Heart left ventricle (tissue), 16 donors: ENCODE measurements around the gene NEU1. TPM values are rescaled to one million over a fixed set of nuclear protein-coding genes. Genes with fewer than 3 reads are reported as not detected.

Experiments used
- ATAC-seq, 4 donors: fragments of 200-7000 bp; cut with Tn5 transposase; one replicate each; pipeline ENCODE4 v1.9.1; 2020 to 2022; ENCODE audit warnings: moderate library complexity in 4 of 4, mild to moderate bottlenecking in 3 of 4, moderate number of reproducible peaks in 1 of 4
- DNase-seq, 5 donors: peaks; one replicate each; pipeline ENCODE4 v3.0.0-alpha.2; 2020
- H3K27ac ChIP-seq, 12 donors: fragments of 200-600 bp; sonication (generic) in 4 of 12; one replicate each; pipeline versions ENCODE4 v1.5.0 to v1.8.0; 2016 to 2022; ENCODE audit warnings: mild to moderate bottlenecking in 2 of 12
- H3K27me3 ChIP-seq, 9 donors: fragments of 200-600 bp; sonication (generic) in 2 of 9; one replicate each; pipeline versions ENCODE4 v1.5.1 to v1.8.0; 2016 to 2022; ENCODE audit warnings: mild to moderate bottlenecking in 3 of 9
- H3K36me3 ChIP-seq, 9 donors: fragments of 200-600 bp; sonication (generic) in 2 of 9; one replicate each; pipeline versions ENCODE4 v1.5.0 to v1.8.0; 2018 to 2022; ENCODE audit warnings: mild to moderate bottlenecking in 2 of 9
- H3K4me1 ChIP-seq, 12 donors: fragments of 200-600 bp; sonication (generic) in 4 of 12; one replicate each; pipeline versions ENCODE4 v1.5.0 to v1.8.0; 2016 to 2022; ENCODE audit warnings: mild to moderate bottlenecking in 3 of 12
- H3K4me3 ChIP-seq, 12 donors: fragments of 200-600 bp; sonication (generic) in 4 of 12; one replicate each; pipeline versions ENCODE4 v1.5.0 to v1.8.0; 2017 to 2022; ENCODE audit warnings: mild to moderate bottlenecking in 9 of 12, moderate library complexity in 4 of 12
- H3K9me3 ChIP-seq, 12 donors: fragments of 200-600 bp; sonication (generic) in 4 of 12; one replicate each; pipeline versions ENCODE4 v1.5.0 to v1.8.0; 2016 to 2022; ENCODE audit warnings: mild to moderate bottlenecking in 1 of 12
- CTCF ChIP-seq, 12 donors: fragments of 200-600 bp; sonication (generic) in 4 of 12; IDR thresholded peaks; one replicate each; pipeline versions ENCODE4 v1.5.0 to v1.8.0; 2018 to 2022; ENCODE audit warnings: antibody characterized with exemption in 12 of 12, mild to moderate bottlenecking in 5 of 12
- POLR2A ChIP-seq, 2 donors: fragments of 450-650 bp; IDR thresholded peaks; one replicate each; pipeline ENCODE4 v1.6.1; 2017; ENCODE audit warnings: antibody characterized with exemption in 2 of 2, mild to moderate bottlenecking in 2 of 2, moderate library complexity in 2 of 2
- WGBS, 4 donors: extraction: QIAGEN DNeasy Blood & Tissue Kit in 2 of 4; methylation state at CpG; one replicate each; pipeline versions ENCODE4 v1.1.5 to v1.1.7; 2013 to 2018; 5-methylcytosine and 5-hydroxymethylcytosine counted together
- intact Hi-C, 10 donors: fragments of 100-400 bp; cut with DNase I; formaldehyde crosslinking; loops; one replicate each; pipeline versions ENCODE4 v1.11.1 to v1.14.2; 2022
- polyA plus RNA-seq, 2 donors: library from polyadenylated mRNA; stranded (reverse); fragments of 200-250 nt; gene quantifications; one replicate each; pipeline ENCODE4 v1.2.3, GENCODE V29; 2013
- total RNA-seq, 9 donors: library from RNA; depleted of rRNA in 2 of 9; stranded (reverse); fragments of >200 nt in 2 of 9; fragmentation: NEBNext Ultra II Directional in 3 of 9; extraction: Animal tissue kit (Norgen Biotek cat#: 25700) in 3 of 9; gene quantifications; one replicate each; pipeline versions ENCODE4 v1.1.0 to v1.2.4, GENCODE V29; 2016 to 2023
- donor health status: ischemic (EF 13 %, LVEDD 7.1; RV severe dilation, severe dysfunction).
- donor health status: healthy with polysubstance abuse.
- donor health status: DM: no; HTN: yes; CAD: no.
- donor health status: DM: no; HTN: no; CAD: no.
- donor health status: ischemic (EF 25% LVEDD 6.9; RV normal size, moderate dysfunction).
- donor health status: ischemic (EF 25% LVEDD 5.7; RV mildly dilated, moderate dysfunction).
- donor health status: healthy.
- donor health status: DM: yes; HTN: yes; CAD: no.
- donor health status: ischemic (EF 35%, LVEDD 5.7; RV mildly dilated, moderate dysfunction).
- donor health status: nonischemic (EF 11% LVEDD 7.7; RV severe dilation, severe dysfunction).
- donor health status: DM: yes; HTN: yes; CAD: no.
- donor health status: PGD.
- donor health status: ischemic (EF 29% LVEDD 5.4; RV normal size, mild dysfunction).
- donor health status: nonischemic (EF 23%, LVEDD 6.1; RV moderate dilation, normal function).

NEU1 gene
- total and polyA plus RNA-seq, 11 donors: 18.7 to 63.1 (median 27.6) TPM

GRCh38 chr6:31851485-31851832 is 11.2 kb downstream of the NEU1 start:
- Histone ChIP-seq H3K27me3 (no peaks in the 10 kb centered on the region), H3K4me3 (no peak overlapping the region), H3K36me3 (peaks cover 0 to 6% (median 0%) of the 10 kb centered on the region in 9 donors), H3K9me3 (no peaks in the 10 kb centered on the region), H3K4me1 (no peaks in the 10 kb centered on the region), H3K27ac (no peak overlapping the region)
- WGBS, 4 donors: 81 to 87% (median 85%) methylated on average over 2 of the region's 2 CpGs
- TF ChIP-seq CTCF (IDR thresholded peaks at IDR 0.05) (no peak), POLR2A (IDR thresholded peaks at IDR 0.05) (no peak)
- intact Hi-C loops: no loop called here
- DNase-seq (no peak), ATAC-seq (no peak)

- H3K36me3 ChIP-seq: peaks cover 0 to 4% (median 0%) of the 10 kb centered on the region in 9 donors
- intact Hi-C loops: no loop called here
- no peaks in the 10 kb centered on the region for H3K27me3 ChIP-seq
- no peak for TF ChIP-seq CTCF (IDR thresholded peaks at IDR 0.05)
- TF ChIP-seq POLR2A (IDR thresholded peaks at IDR 0.05): no peak
- no peaks in the 10 kb centered on the region for H3K4me1 ChIP-seq
- WGBS, 4 donors: 91 to 99% (median 97%) methylated on average over 2 of the region's 2 CpGs
- no peak overlapping the region for H3K27ac ChIP-seq
- H3K4me3 ChIP-seq: no peak overlapping the region
- no peak for ATAC-seq
- H3K9me3 ChIP-seq: no peaks in the 10 kb centered on the region
- no peak for DNase-seq
These were observed 11.7 kb downstream of the NEU1 start for GRCh38 chr6:31850765-31851484.

GRCh38 chr6:31847276-31847978 is 15.2 kb downstream of the NEU1 start:
- intact Hi-C loops: no loop called here
- no peak for DNase-seq
- no peaks in the 10 kb centered on the region for H3K4me1 ChIP-seq
- H3K36me3 ChIP-seq: peaks cover 0 to 3% (median 0%) of the 10 kb centered on the region in 9 donors
- no peaks in the 10 kb centered on the region for H3K27me3 ChIP-seq
- TF ChIP-seq POLR2A (IDR thresholded peaks at IDR 0.05) (no peak), CTCF (IDR thresholded peaks at IDR 0.05) (no peak)
- WGBS, 4 donors: 91 to 100% (median 93%) methylated on average over 2 of the region's 2 CpGs
- no peaks in the 10 kb centered on the region for H3K9me3 ChIP-seq
- no peak overlapping the region for H3K4me3 ChIP-seq
- H3K27ac ChIP-seq: no peak overlapping the region
- ATAC-seq: no peak

GRCh38 chr6:31844507-31844906 is 18.1 kb downstream of the NEU1 start:
- Histone ChIP-seq H3K4me1 (no peaks in the 10 kb centered on the region), H3K36me3 (peaks cover 0 to 28% (median 15%) of the 10 kb centered on the region in 9 donors), H3K9me3 (no peaks in the 10 kb centered on the region), H3K27me3 (no peaks in the 10 kb centered on the region), H3K27ac (no peak overlapping the region), H3K4me3 (no peak overlapping the region)
- ATAC-seq (no peak), DNase-seq (no peak)
- WGBS, 4 donors: 94 to 97% (median 95%) methylated on average over 3 of the region's 3 CpGs
- TF ChIP-seq POLR2A (IDR thresholded peaks at IDR 0.05) (no peak), CTCF (IDR thresholded peaks at IDR 0.05) (no peak)
- intact Hi-C loops: no loop called here
